ENCODE measurements around the gene SLC29A1.

GRCh38 chr6:44211284-44211683 lies 12.1 kb upstream of the SLC29A1 start:
- TF ChIP-seq CTCF (IDR thresholded peaks at IDR 0.05): no peak
- TF ChIP-seq POLR2A (IDR thresholded peaks at IDR 0.05): no peak
